ENCODE results near the gene SEC16A.

DNA sequence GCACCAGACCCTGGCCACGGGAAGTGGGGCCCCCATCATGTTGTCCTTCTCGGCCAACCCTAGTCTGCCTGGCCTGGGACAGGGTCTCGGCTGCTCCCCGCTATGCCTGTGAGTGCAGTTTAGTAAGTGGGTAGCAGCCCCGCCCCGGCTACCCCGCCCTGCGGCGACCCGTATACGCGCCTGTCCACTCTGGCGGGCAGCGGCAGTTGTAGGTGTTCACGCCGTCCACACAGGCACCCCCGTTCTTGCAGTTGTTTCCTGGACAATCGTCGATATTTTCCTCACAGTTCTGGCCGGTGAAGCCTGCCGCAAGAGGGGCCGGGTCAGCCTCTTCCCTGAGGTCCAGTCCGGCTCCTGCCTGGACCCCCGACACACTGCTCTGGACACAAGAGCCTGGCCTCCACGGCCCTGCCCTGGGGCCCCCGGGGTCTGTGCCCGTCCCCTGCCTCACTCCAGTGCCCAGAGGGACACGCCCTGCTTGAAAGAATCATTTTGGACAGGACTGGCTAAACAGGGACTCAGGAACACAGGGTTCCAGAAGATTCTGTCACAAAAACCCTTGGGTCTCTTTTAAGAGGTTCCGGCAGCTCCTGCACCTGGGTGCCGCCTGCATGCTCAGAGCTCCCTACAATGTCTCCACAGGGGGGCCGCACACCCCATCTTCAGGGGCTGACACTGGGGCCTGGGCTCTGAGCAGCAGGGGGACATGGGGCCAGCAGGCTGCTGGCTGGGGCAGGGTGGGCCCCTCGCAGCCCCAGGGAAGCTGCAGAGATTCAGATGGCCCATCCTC lies 36.6 kb upstream of the SEC16A start:
- TF ChIP-seq, protein P1, sequence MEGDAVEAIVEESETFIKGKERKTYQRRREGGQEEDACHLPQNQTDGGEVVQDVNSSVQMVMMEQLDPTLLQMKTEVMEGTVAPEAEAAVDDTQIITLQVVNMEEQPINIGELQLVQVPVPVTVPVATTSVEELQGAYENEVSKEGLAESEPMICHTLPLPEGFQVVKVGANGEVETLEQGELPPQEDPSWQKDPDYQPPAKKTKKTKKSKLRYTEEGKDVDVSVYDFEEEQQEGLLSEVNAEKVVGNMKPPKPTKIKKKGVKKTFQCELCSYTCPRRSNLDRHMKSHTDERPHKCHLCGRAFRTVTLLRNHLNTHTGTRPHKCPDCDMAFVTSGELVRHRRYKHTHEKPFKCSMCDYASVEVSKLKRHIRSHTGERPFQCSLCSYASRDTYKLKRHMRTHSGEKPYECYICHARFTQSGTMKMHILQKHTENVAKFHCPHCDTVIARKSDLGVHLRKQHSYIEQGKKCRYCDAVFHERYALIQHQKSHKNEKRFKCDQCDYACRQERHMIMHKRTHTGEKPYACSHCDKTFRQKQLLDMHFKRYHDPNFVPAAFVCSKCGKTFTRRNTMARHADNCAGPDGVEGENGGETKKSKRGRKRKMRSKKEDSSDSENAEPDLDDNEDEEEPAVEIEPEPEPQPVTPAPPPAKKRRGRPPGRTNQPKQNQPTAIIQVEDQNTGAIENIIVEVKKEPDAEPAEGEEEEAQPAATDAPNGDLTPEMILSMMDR (IDR thresholded peaks at IDR 0.05), result no peak
- TF ChIP-seq POLR2A (IDR thresholded peaks at IDR 0.05), result no peak
